ENCODE data around the gene GBF1.

Gene GBF1

DNA sequence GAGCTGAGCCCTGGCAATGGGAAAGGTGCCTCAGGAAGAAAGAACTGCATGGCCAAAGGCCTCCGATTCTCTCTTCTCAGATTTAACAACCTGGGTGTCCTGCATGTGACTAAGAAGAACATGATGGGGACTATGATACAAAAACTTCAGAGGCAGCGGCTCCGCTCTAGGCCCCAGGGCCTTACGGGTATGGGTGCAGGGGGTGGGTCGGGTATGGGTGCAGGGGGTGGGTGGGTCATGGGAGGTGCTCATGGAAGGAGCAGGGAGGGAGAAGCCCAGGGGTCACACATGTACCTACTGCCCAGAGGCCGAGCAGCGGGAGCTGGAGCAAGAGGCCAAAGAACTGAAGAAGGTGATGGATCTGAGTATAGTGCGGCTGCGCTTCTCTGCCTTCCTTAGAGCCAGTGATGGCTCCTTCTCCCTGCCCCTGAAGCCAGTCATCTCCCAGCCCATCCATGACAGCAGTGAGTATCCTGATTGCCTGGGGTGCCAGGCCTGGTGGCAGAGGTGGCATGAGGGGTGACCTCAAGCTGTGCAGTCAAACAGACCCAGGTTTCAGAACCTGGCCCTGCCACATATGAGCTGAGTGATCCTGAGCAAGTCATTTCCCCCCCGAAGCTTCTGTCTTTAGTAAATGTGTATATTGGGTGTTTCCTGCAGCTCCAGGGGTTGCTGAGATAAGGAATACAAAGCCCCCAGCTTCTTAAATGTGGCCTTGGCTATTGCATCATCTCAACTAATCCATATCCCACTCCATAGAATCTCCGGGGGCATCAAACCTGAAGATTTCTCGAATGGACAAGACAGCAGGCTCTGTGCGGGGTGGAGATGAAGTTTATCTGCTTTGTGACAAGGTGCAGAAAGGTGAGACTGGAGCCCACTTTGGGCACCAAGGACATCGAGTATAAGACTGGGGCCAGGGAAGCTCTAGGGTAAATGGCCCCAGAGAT lies 152.2 kb downstream of the GBF1 start:
- no peak for DNase-seq (ENCODE audit: low read depth)

DNA sequence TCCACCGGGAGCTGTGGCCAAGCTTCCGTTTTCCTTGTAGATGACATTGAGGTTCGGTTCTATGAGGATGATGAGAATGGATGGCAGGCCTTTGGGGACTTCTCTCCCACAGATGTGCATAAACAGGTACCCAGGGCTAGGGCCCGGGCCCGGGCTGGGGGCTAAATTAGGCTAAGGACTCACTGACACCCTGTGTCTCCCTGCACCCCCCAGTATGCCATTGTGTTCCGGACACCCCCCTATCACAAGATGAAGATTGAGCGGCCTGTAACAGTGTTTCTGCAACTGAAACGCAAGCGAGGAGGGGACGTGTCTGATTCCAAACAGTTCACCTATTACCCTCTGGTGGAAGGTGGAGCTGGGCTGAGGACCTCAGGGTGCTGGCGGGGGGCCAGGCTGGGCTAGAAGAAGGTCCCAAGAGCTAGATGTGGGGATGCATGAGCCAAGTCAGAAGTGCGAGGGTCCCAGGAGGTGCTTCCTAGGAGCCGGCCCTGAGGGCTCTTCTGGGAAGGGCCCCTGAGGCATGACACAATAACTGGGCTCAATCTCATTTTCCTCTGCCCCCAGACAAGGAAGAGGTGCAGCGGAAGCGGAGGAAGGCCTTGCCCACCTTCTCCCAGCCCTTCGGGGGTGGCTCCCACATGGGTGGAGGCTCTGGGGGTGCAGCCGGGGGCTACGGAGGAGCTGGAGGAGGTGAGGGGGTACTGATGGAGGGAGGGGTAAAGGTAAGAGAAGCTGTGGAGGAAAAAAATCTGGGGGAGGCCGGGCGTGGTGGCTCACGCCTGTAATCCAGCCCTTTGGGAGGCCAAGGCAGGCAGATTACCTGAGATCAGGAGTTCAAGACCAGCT lies 153.1 kb downstream of the GBF1 start:
- DNase-seq (ENCODE audit: low read depth), result no peak

DNA sequence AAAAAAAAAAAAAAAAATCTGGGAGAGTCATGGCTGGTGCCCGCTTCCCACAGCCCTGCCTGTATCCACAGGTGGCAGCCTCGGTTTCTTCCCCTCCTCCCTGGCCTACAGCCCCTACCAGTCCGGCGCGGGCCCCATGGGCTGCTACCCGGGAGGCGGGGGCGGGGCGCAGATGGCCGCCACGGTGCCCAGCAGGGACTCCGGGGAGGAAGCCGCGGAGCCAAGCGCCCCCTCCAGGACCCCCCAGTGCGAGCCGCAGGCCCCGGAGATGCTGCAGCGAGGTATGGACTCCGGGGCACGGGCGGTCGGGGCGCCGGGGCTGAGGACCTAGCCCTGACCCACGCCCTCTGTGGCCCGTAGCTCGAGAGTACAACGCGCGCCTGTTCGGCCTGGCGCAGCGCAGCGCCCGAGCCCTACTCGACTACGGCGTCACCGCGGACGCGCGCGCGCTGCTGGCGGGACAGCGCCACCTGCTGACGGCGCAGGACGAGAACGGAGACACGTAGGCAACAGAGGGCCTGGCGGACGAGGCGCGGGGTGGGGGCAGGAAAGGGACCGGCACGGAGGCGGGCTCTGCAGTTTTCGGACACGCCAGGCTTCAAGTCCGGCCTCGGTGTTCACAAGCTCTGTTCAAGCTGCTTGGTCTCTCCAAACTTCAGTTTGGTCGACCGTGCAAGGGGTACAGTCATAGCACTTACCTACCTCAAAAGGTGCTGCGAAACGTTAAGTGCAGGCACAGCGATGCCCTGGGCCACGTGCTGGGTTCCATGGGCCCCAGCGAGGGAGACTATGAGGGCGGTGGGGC lies 154.1 kb downstream of the GBF1 start:
- DNase-seq (ENCODE audit: low read depth), result peak; percentile 65

DNA sequence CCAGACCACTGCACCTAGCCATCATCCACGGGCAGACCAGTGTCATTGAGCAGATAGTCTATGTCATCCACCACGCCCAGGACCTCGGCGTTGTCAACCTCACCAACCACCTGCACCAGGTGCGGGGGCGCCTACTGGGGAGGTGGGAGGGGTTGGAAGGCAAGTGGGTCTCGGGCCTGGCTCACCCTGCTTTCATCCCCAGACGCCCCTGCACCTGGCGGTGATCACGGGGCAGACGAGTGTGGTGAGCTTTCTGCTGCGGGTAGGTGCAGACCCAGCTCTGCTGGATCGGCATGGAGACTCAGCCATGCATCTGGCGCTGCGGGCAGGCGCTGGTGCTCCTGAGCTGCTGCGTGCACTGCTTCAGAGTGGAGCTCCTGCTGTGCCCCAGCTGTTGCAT lies 154.7 kb downstream of the GBF1 start:
- DNase-seq (ENCODE audit: low read depth), result no peak

DNA sequence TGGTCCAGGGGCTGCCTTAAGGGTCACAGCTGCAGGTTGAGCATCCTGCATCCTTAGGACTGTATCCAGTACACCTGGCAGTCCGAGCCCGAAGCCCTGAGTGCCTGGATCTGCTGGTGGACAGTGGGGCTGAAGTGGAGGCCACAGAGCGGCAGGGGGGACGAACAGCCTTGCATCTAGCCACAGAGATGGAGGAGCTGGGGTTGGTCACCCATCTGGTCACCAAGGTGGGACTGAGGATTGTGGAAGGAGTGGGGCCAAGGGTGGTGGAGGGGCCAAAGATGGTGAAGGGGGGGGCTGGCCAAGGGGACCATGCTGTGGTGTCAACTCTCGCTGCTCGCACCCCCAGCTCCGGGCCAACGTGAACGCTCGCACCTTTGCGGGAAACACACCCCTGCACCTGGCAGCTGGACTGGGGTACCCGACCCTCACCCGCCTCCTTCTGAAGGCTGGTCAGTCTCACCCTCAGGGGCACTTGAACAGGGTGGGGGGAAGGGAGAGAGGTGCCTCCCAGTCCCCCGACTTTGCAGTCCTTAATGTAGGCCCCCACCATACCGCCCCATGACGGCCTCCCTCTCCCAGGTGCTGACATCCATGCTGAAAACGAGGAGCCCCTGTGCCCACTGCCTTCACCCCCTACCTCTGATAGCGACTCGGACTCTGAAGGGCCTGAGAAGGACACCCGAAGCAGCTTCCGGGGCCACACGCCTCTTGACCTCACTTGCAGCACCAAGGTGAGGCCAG lies 155.4 kb downstream of the GBF1 start:
- DNase-seq (ENCODE audit: low read depth), result no peak

DNA sequence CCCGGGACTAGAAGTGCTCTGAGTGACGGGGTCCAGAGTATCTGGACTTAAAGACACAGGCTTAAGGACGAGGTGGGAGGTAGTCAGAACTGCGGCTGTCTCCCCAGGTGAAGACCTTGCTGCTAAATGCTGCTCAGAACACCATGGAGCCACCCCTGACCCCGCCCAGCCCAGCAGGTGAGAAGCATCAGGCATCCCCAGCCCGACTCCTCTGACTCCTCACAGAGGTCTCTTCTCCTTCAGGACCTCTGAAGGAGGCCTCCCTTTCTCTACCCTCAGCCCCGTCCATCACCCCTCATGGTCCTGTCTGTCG lies 156.0 kb downstream of the GBF1 start:
- no peak for DNase-seq (ENCODE audit: low read depth)

DNA sequence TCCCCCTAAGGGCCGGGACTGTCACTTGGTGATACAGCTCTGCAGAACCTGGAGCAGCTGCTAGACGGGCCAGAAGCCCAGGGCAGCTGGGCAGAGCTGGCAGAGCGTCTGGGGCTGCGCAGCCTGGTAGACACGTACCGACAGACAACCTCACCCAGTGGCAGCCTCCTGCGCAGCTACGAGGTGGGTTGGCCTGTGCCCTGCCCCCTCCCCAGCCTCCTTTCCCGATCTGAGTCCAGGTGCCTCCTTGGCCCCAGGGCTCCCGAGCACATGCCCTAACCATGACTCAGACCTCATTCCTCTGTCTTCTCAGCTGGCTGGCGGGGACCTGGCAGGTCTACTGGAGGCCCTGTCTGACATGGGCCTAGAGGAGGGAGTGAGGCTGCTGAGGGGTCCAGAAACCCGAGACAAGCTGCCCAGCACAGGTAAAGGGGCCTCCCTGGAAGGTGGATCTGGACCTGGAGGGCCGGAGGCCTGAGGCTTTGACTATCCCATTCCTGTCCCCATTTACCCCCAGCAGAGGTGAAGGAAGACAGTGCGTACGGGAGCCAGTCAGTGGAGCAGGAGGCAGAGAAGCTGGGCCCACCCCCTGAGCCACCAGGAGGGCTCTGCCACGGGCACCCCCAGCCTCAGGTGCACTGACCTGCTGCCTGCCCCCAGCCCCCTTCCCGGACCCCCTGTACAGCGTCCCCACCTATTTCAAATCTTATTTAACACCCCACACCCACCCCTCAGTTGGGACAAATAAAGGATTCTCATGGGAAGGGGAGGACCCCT lies 156.6 kb downstream of the GBF1 start:
- DNase-seq (ENCODE audit: low read depth), result no peak

DNA sequence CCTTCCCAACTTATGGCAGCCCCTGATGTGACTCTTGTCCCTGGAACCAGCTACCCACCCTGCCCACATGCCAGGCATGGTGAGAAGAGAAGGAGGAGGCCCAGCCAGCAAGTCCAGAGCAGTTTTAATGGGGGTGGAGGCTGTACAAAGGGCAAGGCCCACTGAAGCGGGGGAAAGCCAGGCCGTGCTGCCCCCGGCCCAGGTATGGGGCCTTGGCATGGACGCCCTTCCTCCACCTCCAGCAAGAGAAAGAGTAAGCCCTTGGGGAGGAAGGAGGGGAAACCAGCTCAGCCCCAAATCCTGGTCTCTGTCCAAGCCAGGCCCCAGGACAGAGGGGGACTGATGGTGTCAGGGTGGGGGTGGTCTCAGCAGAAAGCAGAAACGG lies 157.2 kb downstream of the GBF1 start:
- DNase-seq (ENCODE audit: low read depth), result no peak

DNA sequence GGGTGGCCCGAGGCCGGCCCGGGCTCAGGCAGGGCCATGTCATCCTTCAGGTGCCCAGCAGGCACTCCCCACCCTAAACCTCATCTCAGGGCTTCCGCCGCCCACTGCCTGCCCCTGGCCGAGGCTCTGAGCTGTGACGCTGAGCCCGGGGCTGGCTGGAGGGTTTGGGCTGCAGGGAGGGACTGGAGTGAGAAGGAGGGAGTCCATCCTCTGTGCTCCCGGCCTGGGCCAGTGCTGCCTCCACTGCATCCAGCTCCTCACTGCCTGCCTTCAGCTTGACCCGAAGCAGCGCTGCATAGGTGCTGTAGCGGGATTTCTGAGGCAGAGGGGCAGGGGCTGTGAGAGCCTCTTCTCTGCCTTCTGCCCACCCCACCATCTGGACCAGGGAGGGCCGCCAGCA lies 157.8 kb downstream of the GBF1 start:
- no peak for DNase-seq (ENCODE audit: low read depth)

DNA sequence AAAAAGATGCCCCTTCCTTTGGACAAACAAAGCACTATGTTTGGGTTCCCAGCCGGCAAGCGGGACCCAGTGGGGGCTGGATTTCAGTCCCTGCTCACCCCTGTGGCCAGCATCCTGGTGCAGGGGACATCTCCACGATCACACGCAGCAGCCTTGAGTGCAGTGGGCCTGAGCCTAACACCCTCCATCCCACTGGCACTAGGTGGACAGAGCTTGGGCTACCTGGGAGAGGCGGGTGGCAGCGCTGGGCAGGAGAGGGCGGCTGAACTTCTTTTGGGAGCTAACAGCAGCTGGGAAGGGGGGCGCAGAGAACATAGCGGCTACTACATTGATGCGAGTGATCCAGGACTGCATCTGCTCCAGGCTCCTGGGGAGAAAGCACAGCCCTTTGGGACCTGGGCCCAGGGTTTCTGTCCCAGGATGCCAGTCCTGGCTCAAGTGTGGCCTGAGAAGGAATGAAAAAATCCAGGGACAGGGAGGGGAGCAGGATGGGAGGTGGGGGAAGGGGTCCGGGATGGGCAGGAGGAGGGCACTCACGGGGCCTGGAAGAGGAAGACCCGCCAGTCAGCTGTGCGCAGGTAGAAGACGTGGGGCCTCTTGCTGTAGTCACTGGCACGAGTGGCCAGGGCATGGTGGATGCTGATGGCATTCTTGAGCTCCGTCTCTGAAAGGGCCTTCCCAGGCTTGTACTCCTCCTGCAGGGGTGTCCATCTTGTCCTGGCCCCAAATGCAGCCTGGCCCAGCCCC lies 159.2 kb downstream of the GBF1 start:
- DNase-seq (ENCODE audit: low read depth), result no peak

DNA sequence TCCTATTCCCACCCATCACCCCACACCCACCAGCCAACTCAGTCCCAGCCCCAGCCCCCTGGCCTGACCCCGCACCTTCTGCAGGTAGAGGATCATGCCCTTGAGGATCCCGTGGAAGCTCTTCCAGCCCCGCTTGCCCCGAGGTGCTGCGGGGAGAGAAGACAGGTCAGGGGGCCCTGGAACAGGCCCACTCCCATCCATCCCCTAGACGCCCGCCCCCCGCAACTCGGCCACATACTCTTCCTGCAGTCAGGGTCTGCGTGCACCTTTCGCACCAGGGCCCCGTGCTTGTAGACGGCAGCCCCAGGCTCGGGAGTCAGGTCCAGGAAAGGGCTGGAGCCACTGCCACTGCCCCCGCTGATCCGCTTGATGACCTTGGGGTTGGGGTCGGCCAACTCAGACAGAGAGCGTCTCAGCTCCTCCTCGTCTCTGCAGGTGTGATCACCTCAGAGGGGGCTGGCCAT lies 159.8 kb downstream of the GBF1 start:
- no peak for DNase-seq (ENCODE audit: low read depth)

DNA sequence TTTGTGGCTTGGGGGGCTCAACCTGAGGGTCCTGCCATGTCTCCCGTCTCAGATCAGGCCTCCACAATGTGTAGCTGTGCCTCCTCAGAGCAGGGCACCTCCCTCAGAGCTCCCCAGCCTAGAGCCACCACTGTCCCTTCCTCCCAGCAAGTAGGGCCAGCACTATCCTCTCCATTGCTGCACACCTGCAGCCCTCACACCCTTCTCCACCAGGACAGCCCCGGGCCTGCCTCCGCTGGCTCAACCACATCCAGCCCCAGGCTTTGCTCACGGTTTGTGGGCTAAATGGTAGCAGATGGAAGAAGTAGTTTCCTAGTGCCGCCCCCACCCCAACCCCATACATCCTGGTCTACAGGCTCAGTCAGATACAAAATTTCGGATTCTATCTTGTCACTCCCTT lies 160.3 kb downstream of the GBF1 start:
- DNase-seq (ENCODE audit: low read depth), result no peak

DNA sequence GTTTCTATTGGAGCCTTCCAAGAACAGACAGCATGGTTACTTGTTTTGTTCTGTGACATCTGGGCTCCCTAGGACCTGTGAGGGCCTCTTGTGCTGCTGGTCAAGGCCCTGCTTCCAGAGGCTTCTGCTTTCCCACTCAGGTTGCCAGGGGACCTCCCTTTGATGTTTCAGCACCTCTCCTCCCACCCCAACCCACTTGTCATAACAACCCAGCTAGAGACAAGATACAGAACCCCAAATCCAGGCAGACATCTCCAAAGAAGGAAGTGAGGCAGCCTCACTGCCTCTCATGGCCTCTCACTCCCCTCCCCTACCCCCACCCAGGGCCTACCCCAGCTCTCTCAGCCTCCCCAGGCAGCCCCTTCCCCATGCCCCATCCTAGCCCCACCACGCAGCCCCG lies 161.5 kb downstream of the GBF1 start:
- no peak for DNase-seq (ENCODE audit: low read depth)

DNA sequence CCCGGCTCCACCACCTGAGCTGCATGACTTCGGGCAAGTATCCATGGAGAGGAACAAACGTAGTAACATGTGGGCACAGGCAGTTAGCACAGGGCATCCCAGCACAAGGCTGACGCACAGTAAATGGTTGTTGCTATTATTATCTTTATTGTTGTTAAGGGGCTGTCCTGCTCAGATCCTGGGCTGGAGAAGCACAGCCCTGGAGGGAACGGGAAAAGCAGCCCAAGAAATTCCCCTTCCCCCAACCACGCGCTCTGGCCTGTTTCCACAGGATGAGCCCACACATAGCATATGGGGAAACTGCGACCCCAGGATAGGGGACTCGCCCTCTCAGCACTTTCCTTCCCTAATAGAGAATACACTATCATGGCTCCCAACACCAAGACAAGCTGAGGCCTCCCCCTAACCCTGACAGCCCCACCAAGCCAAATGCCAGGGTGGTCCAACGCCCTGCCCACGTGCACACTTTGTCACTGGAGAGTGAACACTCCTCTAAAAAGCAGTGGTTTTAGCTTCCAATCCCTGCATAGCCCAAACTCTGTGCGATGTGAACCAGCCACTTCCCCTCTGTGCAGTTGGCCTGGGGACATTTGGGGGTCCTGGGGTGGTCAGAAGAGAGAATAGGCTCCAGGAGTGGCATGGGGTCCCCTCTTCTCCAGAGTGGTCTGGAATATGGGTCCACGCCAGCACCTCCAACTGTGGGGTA lies 162.2 kb downstream of the GBF1 start:
- no peak for DNase-seq (ENCODE audit: low read depth)

DNA sequence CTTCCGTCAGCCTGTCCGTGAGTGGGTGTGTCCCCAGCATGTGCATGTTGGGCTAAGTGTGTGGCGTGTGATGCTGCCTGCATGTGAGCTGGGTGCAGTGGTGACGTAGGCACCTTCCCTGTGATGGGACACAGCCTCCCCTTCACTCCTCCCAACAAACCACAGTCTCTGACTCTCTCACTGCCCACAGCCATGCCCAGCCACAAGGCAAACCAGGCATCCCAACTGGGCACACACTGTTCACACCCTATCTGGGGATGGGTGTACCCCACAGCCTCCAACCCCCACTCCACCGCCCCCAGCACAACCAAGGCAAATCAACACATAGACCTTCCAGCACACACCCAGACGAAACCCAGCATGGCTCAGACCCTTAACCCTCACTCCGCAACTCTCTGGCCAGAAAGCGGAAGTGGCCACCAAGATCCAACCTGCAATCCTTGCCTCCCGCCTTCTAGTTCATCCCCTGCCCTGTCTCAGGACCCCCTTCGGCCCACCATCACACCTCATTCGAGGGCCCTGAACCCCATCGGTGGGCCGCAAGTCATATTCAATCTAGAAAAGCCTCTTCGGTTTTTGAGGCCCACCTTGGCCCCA lies 162.9 kb downstream of the GBF1 start:
- DNase-seq (ENCODE audit: low read depth), result no peak

DNA sequence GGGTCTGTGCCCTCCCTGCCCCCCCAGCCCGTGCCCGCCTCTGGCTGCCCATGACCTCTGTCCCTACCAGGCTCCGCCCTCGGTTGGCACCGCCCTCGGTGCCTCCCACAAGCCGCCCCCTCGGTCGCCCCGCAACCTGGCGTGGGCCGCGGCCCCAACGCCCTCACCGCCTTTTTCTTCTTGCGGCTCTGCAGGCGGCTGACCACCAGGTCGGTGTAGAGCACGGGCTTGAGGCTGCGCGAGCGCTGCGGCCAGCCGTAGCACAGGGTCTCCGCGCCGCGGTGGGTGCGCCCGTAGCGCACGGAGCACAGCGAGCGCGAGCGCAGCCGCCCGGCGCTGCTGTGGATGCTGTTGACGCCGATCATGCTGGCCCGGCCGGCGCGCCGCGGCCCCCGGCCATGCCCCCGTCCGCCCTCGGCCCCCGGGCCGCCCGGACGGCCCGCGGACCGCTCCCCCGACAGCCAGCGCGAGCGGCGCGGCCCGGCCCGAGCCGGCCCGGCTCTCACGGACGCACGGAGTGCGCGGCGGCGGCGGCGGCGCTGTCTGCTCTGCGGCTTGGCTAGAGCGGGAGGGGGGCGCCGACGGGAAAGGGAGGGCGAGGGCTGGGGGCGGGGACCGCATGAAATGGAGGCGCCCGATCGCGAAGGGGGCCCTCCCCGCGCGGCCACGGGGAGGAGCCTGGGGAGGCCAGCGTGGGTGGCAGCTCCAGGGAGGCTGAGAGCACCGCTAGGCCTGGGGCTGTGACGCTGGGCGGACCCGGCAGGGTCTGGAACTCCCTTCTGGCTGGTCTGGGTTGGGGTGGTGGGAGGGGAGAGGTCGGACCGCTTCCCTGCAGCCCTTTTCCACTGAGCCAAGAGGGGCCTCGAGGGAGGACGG lies 163.6 kb downstream of the GBF1 start:
- DNase-seq (ENCODE audit: low read depth), result no peak

DNA sequence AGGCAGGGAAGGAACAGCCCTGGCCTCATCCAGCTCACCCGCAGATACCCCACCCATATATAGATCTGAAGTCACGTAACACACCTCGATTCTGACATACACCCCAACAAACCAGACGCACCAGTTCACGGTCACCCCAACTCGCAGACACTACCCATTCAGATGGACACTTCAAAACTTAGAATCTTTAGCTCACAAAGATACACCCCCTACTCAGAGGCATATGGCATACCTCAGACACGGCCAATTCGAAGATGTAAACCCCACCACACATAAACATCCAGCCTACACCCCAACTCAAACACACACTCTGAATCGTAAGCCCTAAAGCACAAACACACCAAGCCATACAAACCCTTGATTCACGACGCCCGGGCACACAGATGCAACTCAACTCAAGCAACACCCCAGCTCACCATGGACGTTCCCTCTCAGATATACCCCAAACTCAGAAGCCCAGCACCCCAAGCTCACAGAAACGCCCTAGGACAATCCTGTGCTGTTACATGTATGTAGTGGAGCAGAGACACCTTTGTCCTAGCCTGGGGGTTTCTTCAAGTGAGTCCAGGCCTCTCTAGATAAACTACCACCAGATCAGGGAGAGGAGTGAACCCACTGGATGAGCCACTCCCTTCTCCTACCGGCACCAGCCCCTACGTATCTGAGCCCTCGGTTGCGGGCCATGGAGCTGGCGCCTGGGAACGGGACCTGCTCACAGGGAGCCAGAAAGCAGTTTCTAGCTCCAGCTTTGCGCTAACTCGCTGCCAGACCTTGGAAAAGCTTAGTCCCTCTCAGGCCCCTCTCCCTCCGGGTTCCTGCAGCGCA lies 164.5 kb downstream of the GBF1 start:
- DNase-seq (ENCODE audit: low read depth), result no peak
